HG03060 (cell line): ENCODE data around the gene SLITRK1.

Experiments used
- ATAC-seq: cut with Tn5 transposase; IDR thresholded peaks from one replicate; pipeline ENCODE4 v1.9.1; 2021; ENCODE audit warnings: low read depth, moderate number of reproducible peaks; ENCODE audit not compliant: unreplicated experiment

SLITRK1 gene, protein sequence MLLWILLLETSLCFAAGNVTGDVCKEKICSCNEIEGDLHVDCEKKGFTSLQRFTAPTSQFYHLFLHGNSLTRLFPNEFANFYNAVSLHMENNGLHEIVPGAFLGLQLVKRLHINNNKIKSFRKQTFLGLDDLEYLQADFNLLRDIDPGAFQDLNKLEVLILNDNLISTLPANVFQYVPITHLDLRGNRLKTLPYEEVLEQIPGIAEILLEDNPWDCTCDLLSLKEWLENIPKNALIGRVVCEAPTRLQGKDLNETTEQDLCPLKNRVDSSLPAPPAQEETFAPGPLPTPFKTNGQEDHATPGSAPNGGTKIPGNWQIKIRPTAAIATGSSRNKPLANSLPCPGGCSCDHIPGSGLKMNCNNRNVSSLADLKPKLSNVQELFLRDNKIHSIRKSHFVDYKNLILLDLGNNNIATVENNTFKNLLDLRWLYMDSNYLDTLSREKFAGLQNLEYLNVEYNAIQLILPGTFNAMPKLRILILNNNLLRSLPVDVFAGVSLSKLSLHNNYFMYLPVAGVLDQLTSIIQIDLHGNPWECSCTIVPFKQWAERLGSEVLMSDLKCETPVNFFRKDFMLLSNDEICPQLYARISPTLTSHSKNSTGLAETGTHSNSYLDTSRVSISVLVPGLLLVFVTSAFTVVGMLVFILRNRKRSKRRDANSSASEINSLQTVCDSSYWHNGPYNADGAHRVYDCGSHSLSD

DNA sequence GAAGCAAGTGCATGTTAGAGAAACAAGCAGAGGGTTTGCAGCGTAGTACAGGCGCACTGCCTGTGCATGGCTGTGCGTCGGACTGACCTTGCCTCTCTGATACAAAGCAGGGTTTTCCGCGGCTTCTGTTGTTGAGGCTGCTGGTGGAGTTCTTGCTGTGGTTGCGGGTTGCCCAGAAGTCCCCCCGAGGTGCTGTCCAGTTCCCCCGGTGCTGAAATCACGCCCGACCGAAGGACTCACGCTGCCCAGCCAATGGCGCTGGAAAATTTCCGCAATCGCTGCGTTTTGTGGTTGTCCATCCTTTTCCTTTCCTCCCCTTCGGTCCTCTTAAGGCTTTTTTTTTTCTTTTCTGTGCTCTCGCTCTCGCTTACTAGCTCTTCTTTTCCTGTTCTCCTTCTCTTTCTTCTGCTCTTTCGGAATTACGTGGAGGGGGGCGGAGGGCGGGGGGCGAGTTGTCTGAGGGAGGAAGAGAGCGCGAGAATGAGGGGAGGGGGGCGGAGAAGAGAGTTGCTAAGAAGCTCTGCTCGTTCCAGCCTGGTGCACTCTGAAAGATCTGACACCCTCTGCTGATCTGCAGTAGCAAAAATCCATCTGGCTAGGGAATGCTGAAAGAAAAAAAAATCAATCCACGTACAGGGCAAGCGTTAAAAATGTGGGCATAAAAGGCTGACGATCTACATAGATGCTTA is at the start of gene SLITRK1:
TSS of gene SLITRK1 (minus strand) at position 558 of the 689 bp plus-strand sequence. CDS start 967 bp downstream, outside the sequence.
- no peak for ATAC-seq

DNA sequence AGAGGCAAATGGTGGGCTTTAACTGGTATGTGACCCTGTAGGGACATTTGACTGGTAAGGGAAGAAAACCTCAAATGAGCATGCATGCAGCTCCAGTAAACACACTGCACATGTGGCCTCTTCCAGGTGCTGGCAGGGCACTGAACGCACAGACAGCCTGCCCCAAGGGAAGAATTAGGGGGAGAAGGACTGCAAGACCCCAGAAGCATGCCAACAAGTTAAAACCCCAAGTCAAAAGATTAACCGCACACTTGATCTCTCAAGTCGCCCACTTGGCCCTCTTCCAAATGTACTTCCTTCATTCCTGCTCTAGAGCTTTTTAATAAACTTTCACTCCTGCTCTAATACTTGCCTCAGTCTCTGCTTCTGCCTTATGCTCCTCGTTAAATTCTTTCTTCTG is 46.9 kb upstream of the SLITRK1 start:
- no peak for ATAC-seq

DNA sequence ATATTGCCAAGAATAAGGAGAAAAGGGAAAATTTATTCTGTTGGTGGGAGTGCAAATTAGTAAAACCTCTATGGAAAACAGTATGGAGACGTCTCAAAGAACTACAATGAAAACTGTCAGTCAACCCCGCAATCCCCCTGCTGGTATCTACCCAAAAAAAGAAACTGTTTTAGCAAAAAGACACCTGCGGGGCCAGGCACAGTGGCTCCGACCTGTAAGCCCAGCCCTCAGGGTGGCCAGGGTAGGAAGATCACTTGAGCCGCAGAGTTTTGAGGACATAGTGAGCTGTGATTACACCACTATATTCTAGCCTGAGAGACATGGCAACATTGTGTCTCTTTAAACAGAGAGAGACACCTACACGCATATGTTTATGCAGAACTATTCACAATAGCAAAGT is 37.5 kb upstream of the SLITRK1 start:
- no peak for ATAC-seq

DNA sequence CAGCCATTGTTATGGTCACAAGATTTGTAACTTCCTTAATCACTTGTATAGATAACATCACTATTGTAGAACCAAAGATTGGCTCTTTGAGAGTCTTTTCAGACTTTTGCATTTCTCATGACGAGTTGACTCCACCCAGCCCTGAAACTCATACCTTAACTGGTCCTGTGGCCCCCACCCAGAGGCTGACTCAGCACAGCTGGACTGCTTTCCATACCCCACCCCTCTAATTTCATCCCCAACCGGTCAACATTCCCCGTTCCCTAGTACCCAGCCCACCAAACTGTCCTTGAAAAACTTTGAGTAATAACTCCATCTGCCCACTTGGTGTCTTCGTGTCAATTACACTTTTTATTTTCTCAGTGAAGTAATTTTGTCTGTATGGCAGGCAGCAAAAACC is 32.1 kb upstream of the SLITRK1 start:
- ATAC-seq = no peak

DNA sequence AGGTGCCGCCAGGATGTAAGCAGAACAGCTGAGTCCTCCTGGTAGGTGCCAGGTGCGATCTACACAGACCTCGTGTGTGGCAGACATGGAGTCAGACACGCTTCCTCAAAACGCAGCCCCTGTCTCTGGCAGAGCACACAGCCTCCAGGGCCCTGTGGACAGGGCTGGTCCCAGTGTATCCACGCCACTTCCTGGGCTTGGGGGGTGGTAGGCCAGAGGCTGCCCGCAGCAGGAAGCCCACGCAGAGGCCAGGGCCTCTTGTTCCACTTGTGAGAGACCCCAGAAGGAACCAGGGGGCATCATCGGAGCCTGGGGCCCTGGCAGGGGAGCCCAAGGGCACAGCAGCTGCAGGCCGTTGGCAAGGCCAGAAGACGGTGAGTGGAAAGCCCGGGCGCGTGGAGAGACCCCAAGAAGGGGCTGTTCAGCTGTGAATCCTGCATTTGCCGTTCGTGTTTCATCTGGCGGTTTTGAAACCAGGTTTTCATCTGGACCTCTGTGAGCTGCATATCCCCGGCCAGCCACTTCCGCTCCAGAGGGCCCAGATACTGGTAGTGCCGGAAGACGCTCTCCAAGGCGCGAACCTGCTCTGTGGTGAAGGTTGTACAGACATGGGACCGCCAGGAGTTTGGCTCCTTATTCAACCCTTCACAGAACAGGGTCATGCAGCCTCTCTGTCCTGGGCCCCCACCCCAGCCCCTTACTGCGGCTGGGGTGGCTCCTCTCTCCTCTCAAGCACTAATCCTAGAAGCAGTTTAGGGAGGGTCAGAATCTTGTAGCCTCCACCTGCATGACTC is 25.1 kb upstream of the SLITRK1 start:
- ATAC-seq = no peak

DNA sequence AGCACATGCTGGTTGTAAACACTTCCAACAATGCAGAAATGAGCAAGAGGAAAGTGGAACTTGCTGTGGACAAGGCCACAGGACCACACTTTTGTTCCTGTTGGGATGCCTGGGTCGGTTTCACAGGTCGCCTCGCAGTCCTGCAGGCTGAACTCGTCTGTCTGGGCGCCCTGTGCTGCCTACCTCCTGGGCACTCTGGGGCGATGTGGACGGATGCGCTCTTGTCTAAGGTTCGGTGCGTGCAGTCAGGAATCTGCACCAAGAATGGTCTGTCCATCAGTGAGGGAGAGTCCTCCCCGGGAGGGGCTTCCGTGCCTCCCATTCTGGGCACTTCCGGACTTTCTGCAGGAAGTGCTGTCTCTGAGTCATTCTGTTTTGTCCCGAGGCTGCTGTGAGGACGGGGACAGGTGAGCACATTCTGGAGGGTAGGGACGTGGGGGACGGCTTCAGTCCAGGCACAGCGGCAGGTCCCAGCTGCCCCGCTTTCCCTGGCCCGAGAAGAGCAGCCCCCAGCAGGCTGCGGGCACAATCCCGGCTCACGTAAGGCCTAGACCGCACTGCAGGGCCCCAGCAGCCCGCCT is 24.1 kb upstream of the SLITRK1 start:
- no peak for ATAC-seq

DNA sequence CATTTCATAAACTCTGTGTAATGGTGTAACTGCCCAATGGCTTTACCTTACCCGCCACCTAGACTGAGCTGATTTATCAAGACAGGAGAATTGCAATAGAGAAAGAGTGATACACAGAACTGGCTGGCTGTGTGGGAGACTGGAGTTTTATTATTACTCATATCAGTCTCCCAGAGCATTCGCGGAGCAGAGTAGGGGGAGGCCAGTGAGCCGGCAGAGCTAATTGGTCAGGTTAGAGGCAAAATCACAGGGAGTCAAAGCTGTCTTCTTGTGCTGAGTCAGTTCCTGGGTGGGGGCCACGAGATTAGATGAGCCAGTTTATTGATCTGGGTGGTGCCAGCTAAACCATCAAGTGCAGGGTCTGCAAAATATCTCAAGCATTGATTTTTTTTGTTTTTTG is 23.4 kb upstream of the SLITRK1 start:
- no peak for ATAC-seq

DNA sequence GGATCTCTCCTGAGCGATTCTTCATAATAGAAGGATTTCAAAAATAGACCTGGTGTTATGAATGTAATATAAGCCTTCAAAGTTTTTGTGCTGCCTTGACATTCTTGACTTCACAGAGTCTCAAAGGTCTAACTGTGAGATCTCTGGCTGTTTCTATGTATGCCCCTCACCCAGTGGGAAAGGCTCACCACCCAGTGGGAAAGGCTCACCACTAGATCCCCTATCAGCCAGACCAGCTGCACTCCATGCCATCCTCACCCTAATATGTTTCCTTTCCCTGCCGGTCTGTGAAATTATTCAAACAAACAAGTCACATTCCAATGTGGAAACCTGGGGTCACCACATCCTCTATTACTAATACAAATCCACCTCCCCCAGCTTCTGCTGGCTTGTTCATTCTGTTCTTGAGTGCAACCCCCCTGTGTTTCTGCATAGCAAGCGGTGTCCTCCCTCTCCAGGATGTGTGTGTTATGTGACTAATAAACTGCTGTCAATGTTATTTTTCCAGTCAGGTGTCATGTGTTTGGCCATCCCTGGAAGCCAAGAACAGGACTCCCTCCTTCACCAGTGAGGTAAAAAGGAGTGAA is 13.8 kb upstream of the SLITRK1 start:
- no peak for ATAC-seq

DNA sequence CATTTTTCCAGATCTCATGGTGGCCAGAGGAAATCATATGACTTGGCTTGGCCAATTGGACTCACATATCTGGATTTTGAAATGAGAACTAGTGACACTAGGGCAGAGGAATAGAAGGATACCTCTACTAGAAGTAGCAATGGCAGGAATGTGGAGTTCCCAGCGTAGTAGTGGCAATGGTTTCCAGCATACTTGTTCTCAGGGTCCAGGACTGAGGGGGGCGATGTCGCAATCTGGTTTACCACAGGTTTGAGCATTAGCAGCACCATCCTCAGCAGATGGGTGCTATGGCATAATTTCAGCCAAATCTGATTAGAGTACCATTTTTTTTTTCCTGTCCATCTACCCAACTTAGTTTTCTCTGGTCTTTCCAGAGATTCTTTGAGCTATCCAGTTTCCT is 8.1 kb upstream of the SLITRK1 start:
- ATAC-seq = no peak

DNA sequence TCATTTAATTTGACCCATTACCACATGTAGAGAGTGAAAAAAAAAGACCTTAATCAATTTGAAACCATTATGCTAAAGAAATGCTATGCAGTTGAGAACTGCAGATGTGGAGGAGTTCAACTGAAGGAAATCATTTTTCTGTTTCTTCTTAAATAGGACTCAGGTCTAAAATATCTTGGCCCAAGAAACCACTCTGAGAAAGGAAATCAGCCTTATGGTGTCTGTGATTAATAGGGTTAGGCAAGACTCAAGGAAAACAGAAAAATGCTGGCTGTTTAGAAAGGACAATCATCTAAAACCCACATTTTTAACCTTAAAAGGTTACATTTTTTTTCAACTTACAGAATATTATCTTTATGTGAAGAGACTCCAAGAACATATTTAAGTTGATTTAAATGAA is 1.9 kb upstream of the SLITRK1 start:
- ATAC-seq = no peak

DNA sequence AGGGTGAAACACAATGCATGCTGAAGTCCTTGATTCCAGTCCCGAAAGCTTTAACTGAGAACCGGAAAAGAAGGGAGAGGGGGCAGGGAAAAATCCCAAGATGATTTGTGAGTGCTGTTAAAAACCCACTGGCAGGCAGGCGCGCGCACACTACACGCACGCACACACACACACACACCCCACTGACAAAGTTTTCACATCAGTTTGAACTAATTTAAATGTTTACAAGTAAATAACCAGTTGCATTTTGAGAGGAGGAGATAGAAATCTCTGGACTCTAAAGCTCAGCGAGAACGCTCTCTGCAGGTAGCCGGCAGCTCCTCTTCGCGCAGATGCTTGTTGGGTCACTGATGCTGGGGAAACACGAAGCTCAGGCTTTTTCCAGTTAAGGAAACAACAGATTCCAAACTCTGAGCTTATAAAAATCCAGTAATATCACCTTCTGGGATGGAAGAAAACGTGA is 818 bp upstream of the SLITRK1 start:
- ATAC-seq = no peak

DNA sequence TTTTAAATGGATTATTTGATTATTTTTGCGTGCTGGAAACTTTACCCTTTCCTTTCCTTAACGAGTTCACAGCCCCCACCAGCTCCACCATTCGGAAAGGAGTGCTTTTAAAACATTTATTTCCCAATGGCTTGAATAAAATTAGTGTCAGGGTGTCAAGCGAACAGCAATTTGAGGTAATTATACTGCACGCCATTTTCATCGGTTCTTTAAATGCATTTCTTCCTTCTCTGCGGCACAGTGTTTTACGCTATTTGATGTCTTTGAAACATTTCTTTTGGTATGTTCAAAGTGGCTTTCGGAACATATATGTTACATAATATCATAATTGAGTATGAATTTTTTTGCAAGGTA is 309 bp upstream of the SLITRK1 start:
- no peak for ATAC-seq

DNA sequence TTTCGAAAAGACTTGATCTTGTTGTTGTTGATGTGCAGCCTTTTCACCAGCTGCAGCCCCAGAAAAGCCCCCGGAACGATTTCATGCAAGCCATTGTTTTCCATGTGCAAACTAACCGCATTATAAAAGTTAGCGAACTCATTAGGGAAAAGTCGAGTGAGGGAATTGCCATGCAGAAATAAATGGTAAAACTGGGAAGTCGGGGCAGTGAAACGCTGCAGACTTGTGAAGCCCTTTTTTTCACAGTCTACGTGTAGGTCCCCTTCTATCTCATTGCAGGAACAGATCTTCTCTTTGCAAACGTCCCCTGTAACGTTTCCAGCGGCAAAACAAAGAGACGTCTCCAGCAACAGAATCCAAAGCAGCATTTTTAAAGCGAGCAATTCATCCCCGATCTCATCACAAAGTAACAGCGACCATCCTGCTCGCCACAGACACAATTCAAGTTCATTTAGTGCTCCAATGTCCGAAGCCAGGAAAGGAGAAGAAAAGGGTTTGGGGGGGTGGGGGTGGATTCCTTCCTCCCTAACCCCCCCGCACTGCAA is 1.1 kb downstream of the SLITRK1 start:
- ATAC-seq = no peak

DNA sequence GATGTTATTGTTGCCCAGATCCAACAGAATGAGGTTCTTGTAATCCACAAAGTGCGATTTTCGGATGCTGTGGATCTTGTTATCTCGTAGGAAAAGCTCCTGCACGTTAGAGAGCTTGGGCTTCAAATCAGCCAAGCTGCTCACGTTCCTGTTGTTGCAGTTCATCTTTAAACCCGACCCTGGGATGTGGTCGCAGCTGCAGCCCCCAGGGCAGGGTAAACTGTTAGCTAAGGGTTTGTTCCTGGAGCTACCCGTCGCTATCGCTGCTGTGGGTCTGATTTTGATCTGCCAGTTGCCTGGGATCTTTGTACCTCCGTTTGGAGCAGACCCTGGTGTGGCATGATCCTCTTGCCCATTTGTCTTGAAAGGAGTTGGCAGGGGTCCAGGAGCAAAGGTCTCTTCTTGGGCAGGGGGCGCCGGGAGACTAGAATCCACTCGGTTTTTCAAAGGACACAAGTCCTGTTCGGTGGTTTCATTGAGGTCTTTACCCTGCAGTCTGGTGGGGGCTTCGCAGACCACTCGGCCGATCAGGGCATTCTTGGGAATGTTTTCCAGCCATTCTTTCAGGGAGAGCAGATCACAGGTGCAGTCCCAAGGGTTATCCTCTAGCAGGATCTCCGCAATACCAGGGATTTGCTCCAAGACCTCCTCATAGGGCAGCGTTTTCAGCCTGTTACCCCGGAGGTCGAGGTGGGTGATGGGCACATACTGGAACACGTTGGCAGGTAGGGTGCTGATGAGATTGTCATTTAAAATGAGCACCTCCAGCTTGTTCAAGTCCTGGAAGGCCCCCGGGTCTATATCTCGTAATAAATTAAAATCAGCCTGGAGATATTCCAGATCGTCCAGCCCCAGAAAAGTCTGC is 1.8 kb downstream of the SLITRK1 start:
- ATAC-seq = no peak

DNA sequence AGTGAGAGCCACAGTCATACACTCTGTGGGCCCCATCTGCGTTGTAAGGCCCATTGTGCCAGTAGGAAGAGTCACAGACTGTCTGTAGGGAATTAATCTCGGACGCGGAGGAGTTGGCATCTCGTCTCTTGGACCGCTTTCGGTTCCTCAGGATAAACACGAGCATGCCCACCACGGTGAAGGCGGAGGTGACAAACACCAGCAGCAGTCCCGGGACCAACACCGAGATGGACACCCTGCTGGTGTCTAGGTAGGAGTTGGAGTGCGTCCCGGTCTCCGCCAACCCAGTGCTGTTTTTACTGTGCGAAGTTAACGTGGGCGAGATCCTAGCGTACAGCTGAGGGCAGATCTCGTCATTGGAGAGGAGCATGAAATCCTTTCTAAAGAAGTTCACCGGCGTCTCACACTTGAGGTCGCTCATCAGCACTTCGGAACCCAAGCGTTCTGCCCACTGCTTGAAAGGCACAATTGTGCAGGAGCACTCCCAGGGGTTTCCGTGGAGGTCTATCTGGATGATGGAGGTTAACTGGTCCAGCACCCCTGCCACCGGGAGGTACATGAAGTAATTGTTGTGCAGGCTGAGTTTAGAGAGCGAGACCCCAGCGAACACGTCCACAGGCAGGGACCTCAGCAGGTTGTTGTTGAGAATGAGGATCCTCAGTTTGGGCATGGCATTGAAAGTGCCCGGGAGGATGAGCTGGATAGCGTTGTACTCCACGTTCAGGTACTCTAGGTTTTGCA is 2.7 kb downstream of the SLITRK1 start:
- ATAC-seq = no peak

DNA sequence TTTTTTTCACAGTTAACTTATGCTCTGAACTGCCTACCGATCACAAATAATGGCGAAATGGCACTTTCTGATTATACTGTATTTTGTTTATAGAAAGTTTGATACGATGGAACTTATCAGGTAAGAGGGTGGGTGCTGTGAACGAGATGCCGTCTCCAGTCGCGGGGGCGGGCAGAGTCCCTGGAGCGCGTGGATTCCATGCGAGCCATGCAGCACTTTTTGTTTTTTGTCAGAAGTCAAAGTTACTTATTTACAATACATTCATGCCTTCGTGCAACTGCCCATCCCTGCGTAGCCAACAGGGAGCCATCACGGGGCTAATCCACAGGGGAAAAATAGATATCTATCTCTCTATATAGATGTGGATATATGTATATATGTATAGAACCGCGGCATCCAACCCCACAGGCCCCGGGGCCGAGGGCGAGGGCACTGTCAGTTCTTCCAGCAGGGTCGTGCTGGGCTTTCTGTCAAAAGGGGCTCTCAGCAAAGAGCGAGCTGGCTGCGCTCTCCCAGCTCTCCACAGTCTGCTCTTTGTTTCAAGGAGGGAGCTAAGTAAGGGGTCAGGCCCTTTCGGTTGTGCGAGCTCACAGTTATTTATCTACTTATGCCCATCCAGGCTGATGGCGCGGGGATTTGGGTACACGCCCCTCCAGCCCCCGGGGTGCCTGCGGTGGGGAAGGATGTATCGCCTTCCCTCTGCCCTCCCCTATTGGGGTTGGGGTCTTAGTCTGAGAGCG is 3.4 kb downstream of the SLITRK1 start:
- no peak for ATAC-seq

DNA sequence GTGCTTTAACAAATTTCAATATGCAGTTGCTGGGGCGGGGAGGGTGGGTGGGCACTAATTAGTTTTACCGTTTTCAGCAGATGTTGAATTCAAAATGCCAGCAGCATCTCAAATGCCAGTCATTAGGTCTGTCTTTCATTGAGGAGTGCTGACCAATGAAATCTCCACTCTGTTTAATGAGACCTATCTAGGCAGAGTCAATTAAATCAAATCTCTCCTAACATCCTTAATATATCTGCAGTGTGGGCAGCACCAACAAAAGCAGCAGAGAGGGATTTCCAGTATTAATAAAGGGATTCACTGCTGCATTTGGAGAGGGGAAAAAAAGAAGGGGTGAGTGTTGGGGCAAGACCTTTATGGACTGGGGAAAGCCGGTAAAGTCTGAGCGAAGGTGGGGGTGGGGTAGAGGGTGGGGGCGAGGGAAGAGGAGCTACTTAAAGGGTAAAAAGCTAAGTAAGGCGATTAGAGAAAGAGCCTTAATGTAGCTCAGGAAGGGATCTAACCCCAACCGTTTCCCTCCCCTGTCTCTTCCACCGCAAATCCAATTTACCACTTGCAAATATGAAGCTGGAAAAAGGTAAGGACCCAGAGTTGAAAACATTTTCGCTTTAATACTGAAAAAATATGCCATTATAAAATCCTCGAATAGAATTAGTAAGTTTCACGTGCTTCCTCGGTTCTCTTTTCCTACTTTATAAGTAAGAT is 4.5 kb downstream of the SLITRK1 start:
- no peak for ATAC-seq
